ENCODE results near the gene SHISA8.

SHISA8 gene

GRCh38 chr22:41913842-41914534, 886 bp downstream of the SHISA8 start:
- DNase-seq (ENCODE audit: low read depth in 2 of 2) = no peak

DNA sequence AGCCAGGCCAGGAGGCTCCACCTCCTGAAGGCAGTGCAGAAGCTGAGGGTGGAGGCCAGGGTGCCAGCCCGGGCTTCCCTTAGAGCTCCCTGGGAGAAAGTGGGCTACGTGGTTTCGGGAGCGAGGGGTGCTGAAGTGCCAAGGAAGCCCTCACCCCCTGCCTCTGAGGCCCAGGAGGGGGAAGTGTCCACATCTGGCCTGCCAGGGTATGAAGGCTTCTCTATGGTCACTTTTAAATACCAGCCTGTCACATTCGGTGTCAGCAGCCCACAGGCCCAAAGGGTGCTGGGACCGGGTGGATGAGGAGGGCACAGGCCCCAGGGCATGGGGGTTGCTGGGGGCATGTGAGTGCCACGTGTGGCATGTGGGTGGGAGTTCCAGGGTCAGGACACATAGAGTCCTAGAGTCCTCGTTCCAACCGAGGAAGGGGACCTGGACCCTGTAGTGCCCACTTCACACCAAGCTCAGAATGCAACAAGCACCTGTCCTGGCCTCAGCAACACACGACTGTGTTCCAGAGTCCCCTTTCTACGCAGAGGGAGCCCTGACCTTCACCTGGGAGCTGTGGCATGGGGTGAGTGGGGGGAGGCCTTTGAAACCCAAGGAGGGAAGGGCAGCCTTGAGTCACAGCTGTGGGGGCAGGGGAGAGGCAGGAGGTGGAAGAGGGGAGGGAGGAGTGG, 1.7 kb downstream of the SHISA8 start:
- DNase-seq (ENCODE audit: low read depth in 2 of 2) = no peak

- no peak for DNase-seq (ENCODE audit: low read depth in 2 of 2)
Measured at GRCh38 chr22:41912338-41913039, 2.4 kb downstream of the SHISA8 start.

DNA sequence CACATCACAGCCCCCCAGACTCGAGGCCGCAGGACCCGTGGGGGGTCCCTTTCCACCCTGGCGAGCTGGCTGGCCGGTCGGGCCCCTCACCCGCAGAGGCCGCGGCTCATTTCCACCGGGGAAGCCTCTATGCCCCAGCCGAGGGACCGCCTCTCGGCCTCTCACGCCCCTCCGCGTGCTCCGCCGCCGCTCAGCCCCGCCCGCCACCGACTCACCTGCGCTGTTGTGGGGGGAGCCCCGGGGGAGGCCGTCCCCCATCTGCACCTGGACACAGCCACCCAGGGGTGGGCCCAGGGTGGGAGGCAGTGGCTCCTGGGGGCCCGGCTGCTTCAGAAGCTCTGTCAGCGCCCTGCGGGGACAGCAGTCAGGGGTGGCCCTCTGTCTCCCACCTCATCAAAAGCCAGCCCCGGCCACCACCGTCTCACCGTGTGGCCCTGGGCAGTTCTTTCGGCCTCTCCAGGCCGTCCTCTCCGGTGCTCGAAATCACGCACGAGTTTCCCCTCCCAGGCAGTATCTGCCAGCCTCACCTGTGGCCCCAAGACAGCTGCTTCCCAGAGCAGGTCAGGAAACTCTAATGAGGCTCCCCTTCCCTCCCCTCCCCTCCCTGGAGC, 3.8 kb downstream of the SHISA8 start:
- DNase-seq (ENCODE audit: low read depth in 2 of 2) = no peak

- DNase-seq (ENCODE audit: low read depth in 2 of 2) = no peak
Measured at GRCh38 chr22:41910050-41911000, 4.5 kb downstream of the SHISA8 start.

- DNase-seq (ENCODE audit: low read depth in 2 of 2) = no peak
Measured at GRCh38 chr22:41909310-41910049, 5.4 kb downstream of the SHISA8 start.

GRCh38 chr22:41908411-41909309, 6.2 kb downstream of the SHISA8 start:
- no peak for DNase-seq (ENCODE audit: low read depth in 2 of 2)

DNA sequence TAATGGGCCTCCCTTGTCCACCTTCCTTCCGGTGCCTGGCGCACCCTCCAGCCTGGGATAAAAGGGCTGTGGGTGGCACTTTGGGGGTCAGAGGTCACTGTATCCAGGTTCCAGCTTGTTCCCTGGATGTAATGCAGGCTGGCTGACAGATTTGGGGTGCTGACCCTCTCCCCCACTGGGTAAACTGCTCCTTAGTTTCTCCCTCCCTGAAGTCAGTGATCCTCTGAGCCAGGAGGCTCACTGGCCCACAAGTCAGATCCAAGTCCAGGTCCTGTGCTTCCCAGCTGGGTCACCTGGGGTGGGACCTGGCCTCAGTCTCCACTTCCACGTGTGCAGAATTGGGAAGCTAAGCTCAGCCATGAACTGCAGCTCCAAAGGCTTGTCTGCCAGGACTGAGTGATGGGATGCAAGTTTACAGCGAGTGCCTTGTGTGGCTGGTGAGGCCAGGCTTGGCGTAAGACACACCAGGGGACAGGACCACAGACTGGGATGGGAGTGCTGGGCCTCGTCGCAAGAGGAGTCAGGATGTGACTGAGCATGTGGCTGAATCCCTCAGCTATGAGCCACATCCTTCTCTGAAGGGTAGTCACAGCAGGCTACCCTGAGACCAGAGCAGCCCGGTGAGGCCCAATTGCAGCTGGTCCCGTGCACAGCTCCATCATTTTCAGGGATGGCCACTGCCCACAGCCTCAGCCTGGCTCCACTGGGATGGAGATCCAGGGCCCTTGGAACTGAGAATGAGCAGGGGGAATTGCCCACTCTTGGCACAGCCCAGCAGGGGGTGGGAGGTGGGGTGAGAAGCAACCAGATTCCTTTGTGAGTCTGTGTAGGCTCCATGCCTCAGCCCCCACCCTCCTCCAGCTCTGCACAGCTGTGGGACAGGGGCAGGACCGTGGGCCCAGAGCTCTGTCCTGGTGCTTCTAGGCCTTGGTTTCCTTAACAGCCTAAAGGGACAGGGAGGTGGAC, 7.2 kb downstream of the SHISA8 start:
- no peak for DNase-seq (ENCODE audit: low read depth in 2 of 2)

DNA sequence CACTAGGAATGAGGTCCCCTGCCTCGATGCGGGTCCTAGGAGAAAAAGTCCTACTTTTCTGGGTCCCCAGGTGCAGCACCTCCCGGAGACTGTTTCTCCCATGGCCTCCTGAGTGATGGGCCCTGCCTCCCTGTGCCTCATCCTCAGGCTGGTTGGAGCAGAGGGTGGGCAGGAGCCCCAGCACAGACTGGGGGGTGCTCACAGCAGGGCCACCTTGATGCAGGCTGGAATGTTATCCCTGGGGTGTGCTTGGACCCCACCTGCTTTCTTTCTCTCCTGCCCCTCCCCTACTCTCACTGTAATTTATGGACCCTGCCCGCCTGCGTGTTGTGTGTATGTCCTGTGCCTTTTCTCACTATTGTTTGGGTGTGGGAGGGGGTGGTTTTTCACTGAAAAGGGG, 8.1 kb downstream of the SHISA8 start:
- DNase-seq (ENCODE audit: low read depth in 2 of 2) = no peak

DNA sequence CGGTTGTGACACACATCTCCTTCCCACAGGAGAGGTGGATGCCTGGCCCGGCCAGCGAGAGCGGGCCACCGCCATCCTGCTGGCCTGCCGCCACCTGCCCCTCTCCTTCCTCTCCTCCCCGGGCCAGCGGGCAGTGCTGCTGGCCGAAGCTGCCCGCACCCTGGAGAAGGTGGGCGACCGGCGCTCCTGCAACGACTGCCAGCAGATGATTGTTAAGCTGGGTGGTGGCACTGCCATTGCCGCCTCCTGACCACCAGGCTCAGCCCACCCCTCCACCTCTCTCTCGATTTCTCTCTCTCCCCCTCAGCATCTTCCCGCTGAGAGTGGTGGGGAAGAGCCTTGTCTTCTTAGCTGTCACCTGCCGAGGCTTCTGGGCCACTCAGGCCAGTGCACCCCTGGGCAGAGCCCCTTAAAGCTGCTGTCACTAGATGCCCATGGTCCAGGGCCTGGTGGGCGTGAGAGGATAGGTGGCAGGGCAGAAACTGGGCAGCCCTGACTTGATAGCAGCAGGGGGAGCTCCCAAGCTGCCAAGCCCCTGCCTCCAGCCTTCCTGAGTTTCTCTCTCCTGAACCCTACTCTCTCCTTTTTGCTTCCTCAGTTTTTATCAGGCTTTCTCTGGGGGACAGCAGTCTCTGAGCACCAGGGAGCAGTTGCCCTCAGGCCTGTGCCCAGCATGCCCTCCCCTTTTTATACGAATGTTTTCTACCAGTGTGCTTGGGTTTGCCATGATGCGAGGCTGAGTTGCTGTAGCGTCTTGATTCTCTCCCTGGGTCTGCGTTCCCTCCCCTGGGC, 9.3 kb downstream of the SHISA8 start:
- no peak for DNase-seq (ENCODE audit: low read depth in 2 of 2)

DNA sequence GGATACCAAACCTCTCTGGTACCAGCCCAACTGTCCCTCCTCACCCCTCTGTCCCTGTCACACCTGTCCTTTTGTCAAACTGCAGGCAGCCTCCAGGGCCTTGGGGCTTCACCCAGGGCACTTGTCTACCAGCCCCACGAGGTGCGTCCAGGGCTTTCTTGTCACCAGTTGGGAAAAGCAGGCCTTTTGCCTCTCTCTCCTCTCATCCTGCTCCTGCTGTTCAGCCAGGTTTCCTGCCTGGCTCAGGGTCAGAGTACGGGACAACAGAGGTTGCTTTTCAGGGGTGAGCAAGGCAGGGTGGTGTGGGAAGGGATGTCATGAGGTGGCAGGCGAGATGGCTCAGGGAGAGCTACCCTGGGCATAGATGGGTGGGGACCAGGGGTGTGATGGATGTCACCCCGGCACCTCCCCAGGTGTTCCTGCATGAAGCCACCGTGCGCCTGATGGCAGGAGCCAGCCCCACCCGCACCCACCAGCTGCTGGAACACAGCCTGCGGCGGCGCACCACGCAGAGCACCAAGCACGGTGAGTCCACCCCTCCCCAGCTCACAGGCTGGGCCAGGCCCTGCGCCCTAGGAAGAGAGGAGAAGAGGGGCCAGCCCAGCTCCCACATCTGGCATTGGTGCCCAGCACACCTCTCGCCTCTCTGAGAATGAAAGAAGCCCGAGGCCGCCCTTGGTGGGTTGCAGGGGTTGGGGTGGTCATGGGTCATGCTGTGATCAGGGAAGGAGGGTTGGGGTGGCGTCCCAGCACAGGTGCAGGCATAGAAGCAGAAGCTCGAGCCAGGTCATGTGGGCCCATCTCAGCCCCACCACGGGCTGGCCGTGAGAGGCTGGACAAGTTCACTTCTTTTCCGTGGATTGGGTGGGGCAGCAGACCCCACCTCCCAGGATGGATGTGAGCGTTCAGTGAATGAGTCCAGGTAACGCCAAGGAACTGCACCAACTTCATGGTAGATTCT, 10.1 kb downstream of the SHISA8 start:
- no peak for DNase-seq (ENCODE audit: low read depth in 2 of 2)

- no peak for DNase-seq (ENCODE audit: low read depth in 2 of 2)
Measured at GRCh38 chr22:41902932-41903421, 11.9 kb downstream of the SHISA8 start.

GRCh38 chr22:41902016-41902415, 12.9 kb downstream of the SHISA8 start:
- no peak for DNase-seq (ENCODE audit: low read depth in 2 of 2)

GRCh38 chr22:41900652-41901312, 14.1 kb downstream of the SHISA8 start:
- no peak for DNase-seq (ENCODE audit: low read depth in 2 of 2)

DNA sequence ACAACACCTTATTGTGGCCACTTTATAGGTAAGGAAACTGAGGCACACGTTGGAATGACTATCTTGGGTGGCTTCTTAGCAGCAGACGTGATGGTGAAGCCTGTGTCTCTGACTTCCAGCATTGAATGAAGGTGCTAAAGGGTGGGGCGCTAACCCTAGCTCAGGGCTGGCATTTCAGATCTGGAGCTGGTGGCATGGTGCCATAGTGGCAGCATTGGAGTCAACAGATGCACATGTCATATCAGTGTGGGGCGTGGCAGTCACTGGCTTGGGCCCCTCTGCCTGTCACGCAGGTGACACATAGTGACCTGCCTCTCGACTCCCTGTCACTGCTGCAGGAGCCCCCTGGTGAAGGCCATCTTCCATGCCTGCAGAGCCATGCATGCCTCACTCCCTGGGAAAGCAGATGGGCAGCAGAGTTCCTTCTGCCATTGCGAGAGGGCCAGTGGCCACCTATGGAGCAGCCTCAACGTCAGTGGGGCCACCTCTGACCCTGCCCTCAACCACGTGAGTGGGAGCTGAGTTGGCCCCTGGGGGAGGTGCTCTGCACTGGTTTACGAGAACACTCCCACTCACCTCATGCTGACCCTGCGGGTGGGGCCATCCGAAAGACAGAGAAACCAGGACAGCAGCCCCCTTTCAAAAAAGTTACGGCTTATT, 14.8 kb downstream of the SHISA8 start:
- DNase-seq (ENCODE audit: low read depth in 2 of 2) = no peak
